IMR-90 (cell line): ENCODE results near the gene CDKN2B-AS1. TPM values are rescaled to one million over a fixed set of nuclear protein-coding genes. Genes with fewer than 3 reads are reported as not detected.

Source experiments
- ATAC-seq: fragments of 200-7000 bp; cut with Tn5 transposase; 2 replicates; pipeline ENCODE4 v1.9.1; 2020; ENCODE audit warnings: low read depth, mild to moderate bottlenecking, moderate library complexity
- BruUV-seq: library from RNA; stranded (reverse); fragments of 400-500 nt; replicated peaks from 2 replicates; lab custom pipeline; 2021; lab: Mats Ljungman, UMichigan
- CTCF ChIA-PET: fragments of 300-600 bp; formaldehyde crosslinking; extraction: SDS; loops from one replicate; lab custom pipeline; 2021; ENCODE audit warnings: antibody characterized with exemption; lab: Yijun Ruan, JAX
- POLR2A ChIA-PET: fragments of 300-600 bp; sonication (Branson Sonifier 250); formaldehyde crosslinking; loops from one replicate; lab custom pipeline; 2022; ENCODE audit warnings: antibody characterized with exemption; ENCODE audit not compliant: unreplicated experiment; lab: Charles Lee
- DNase-seq: peaks from one replicate; pipeline ENCODE4 v3.0.0; 2013
- H2AFZ ChIP-seq: replicated peaks from 2 replicates; pipeline ENCODE3; 2013; ENCODE audit warnings: low read length, mild to moderate bottlenecking; ENCODE audit not compliant: poor library complexity
- H2AK5ac ChIP-seq: 2 replicates; pipeline ENCODE4 v1.6.1; 2013; ENCODE audit warnings: low read depth, low read length, inconsistent platforms
- H2AK9ac ChIP-seq: replicated peaks from 2 replicates; pipeline ENCODE3; 2013; ENCODE audit warnings: mild to moderate bottlenecking, low read depth, low read length, moderate library complexity; ENCODE audit not compliant: poor library complexity
- H2BK120ac ChIP-seq: 2 replicates; pipeline ENCODE4 v1.6.1; 2013; ENCODE audit warnings: low read depth, low read length, inconsistent platforms
- H2BK15ac ChIP-seq: 3 replicates; pipeline ENCODE4 v1.6.1; 2013; ENCODE audit warnings: low read depth, low read length, inconsistent platforms
- H2BK20ac ChIP-seq: 2 replicates; pipeline ENCODE4 v1.6.1; 2013; ENCODE audit warnings: low read depth, mild to moderate bottlenecking, inconsistent platforms, low read length, moderate library complexity
- H2BK5ac ChIP-seq: 2 replicates; pipeline ENCODE4 v1.6.1; 2013; ENCODE audit warnings: mild to moderate bottlenecking, low read depth, low read length, inconsistent platforms; ENCODE audit not compliant: poor library complexity, severe bottlenecking
- H3K14ac ChIP-seq: replicated peaks from 2 replicates; pipeline ENCODE4 v1.6.1; 2013; ENCODE audit warnings: low read depth, low read length, inconsistent platforms
- H3K18ac ChIP-seq: 2 replicates; pipeline ENCODE4 v1.6.1; 2013; ENCODE audit warnings: low read depth, low read length, control low read depth
- H3K23ac ChIP-seq: 2 replicates; pipeline ENCODE4 v1.6.1; 2013; ENCODE audit warnings: low read depth, low read length, inconsistent platforms
- H3K27ac ChIP-seq: 2 replicates; pipeline ENCODE4 v1.5.1; 2013; ENCODE audit warnings: mild to moderate bottlenecking, control low read depth, low read length; ENCODE audit not compliant: insufficient read depth
- H3K27me3 ChIP-seq: 2 replicates; pipeline ENCODE4 v1.6.1; 2013; ENCODE audit warnings: low read length; ENCODE audit not compliant: control insufficient read depth, insufficient read depth
- H3K36me3 ChIP-seq: 2 replicates; pipeline ENCODE4 v1.6.1; 2013; ENCODE audit warnings: low read length, mixed read lengths; ENCODE audit not compliant: control insufficient read depth, insufficient read depth
- H3K4ac ChIP-seq: 2 replicates; pipeline ENCODE4 v1.6.1; 2013; ENCODE audit warnings: low read depth, low read length, inconsistent platforms
- H3K4me1 ChIP-seq: 2 replicates; pipeline ENCODE4 v1.6.1; 2013; ENCODE audit warnings: low read length, mixed read lengths; ENCODE audit not compliant: control insufficient read depth, insufficient read depth
- H3K4me2 ChIP-seq: 2 replicates; pipeline ENCODE4 v1.6.1; 2013; ENCODE audit warnings: low read depth, mild to moderate bottlenecking, control low read depth, low read length, moderate library complexity
- H3K4me3 ChIP-seq: 2 replicates; pipeline ENCODE4 v1.5.1; 2013; ENCODE audit warnings: low read depth, mild to moderate bottlenecking, control low read depth, low read length, moderate library complexity; ENCODE audit not compliant: insufficient read depth
- H3K56ac ChIP-seq: 2 replicates; pipeline ENCODE4 v1.6.1; 2013; ENCODE audit warnings: low read length, inconsistent platforms; ENCODE audit not compliant: insufficient read depth; ENCODE audit errors: extremely low read depth
- H3K79me1 ChIP-seq, 2 experiments: 2 replicates each; pipeline ENCODE4 v1.6.1; 2013; ENCODE audit warnings: low read length in 2 of 2, inconsistent platforms in 1 of 2, low read depth in 1 of 2
- H3K9ac ChIP-seq: 2 replicates; pipeline ENCODE4 v1.6.1; 2013; ENCODE audit warnings: low read depth, low read length, control low read depth
- H3K9me1 ChIP-seq: 2 replicates; pipeline ENCODE4 v1.6.1; 2013; ENCODE audit warnings: low read length, inconsistent platforms; ENCODE audit not compliant: insufficient read depth
- H3K9me3 ChIP-seq: 2 replicates; pipeline ENCODE4 v1.6.1; 2013; ENCODE audit warnings: low read length; ENCODE audit not compliant: control insufficient read depth, insufficient read depth
- H4K20me1 ChIP-seq: 2 replicates; pipeline ENCODE4 v1.6.1; 2013; ENCODE audit warnings: low read length, inconsistent platforms; ENCODE audit not compliant: insufficient read depth
- H4K5ac ChIP-seq: 2 replicates; pipeline ENCODE4 v1.6.1; 2013; ENCODE audit warnings: mild to moderate bottlenecking, low read depth, low read length, control low read depth
- H4K8ac ChIP-seq, 2 experiments: 2 replicates each; pipeline ENCODE4 v1.6.1; 2013; ENCODE audit warnings: low read depth in 2 of 2, low read length in 2 of 2, control low read depth in 1 of 2, inconsistent platforms in 1 of 2
- H4K91ac ChIP-seq: 2 replicates; pipeline ENCODE4 v1.6.1; 2013; ENCODE audit warnings: low read depth, low read length, inconsistent platforms; ENCODE audit not compliant: insufficient read depth
- CEBPB ChIP-seq: IDR thresholded peaks from 2 replicates; pipeline ENCODE4 v1.6.1; 2012; ENCODE audit warnings: low read depth, low read length, improper control_type of control experiment
- CHD1 ChIP-seq: IDR thresholded peaks from 2 replicates; pipeline ENCODE4 v1.6.1; 2012; ENCODE audit warnings: low read depth, low read length, improper control_type of control experiment
- FOS ChIP-seq: fragments of 150-350 bp; IDR thresholded peaks from 2 replicates; pipeline ENCODE4 v1.6.1; 2016; ENCODE audit warnings: low read depth, low read length
- MAFK ChIP-seq: IDR thresholded peaks from 2 replicates; pipeline ENCODE4 v1.6.1; 2012; ENCODE audit warnings: low read depth, low read length, improper control_type of control experiment
- MAZ ChIP-seq: IDR thresholded peaks from 2 replicates; pipeline ENCODE4 v1.6.1; 2012; ENCODE audit warnings: low read depth, mild to moderate bottlenecking, low read length, improper control_type of control experiment, moderate library complexity, borderline replicate concordance
- MXI1 ChIP-seq: IDR thresholded peaks from 2 replicates; pipeline ENCODE4 v1.6.1; 2012; ENCODE audit warnings: low read depth, mild to moderate bottlenecking, low read length, moderate library complexity, borderline replicate concordance
- POLR2A ChIP-seq: IDR thresholded peaks from 2 replicates; pipeline ENCODE4 v1.6.1; 2012; ENCODE audit warnings: mild to moderate bottlenecking, low read depth, low read length
- RAD21 ChIP-seq: IDR thresholded peaks from 2 replicates; pipeline ENCODE4 v1.6.1; 2012; ENCODE audit warnings: low read length, improper control_type of control experiment
- RFX5 ChIP-seq: IDR thresholded peaks from 2 replicates; pipeline ENCODE4 v1.8.0; 2012; ENCODE audit warnings: low read depth, mild to moderate bottlenecking, low read length, moderate library complexity
- WGBS, 2 experiments: methylation state at CpG; one replicate each; pipeline versions ENCODE4 v1.1.5 to v1.1.7; 2013; ENCODE audit warnings: missing lambda C conversion rate in 2 of 2; ENCODE audit not compliant: insufficient read length in 1 of 2; ENCODE audit errors: extremely low coverage in 2 of 2; 5-methylcytosine and 5-hydroxymethylcytosine counted together
- dilution Hi-C: fragments of 300-500 bp; cut with HindIII; formaldehyde crosslinking; loops from one replicate; pipeline ENCODE4 v1.14.3; 2018; ENCODE audit warnings: low sequenced_read_pairs; ENCODE audit not compliant: unreplicated experiment
- in situ Hi-C: fragments of 300-500 bp; cut with MboI; formaldehyde crosslinking; loops from 3 replicates; pipeline ENCODE4 v1.14.3; 2019; ENCODE audit warnings: low sequenced_read_pairs, inconsistent platforms, mixed read lengths
- intact Hi-C: fragments of 100-400 bp; cut with micrococcal nuclease; formaldehyde crosslinking; loops from 2 replicates; pipeline ENCODE4 v1.10.0; 2022
- polyA plus RNA-seq, 3 experiments: library from polyadenylated mRNA; depleted of rRNA; stranded (reverse); fragments of >200 nt; gene quantifications; 2 replicates each; pipeline ENCODE4 v1.2.3, GENCODE V29; 2012; ENCODE audit warnings: low replicate concordance in 1 of 3
- total RNA-seq: library from RNA; depleted of rRNA; stranded (reverse); fragments of >200 nt; gene quantifications from 2 replicates; pipeline ENCODE4 v1.2.3, GENCODE V29; 2012
- TF ChIP-seq, protein P1 (sequence below): fragments of 150-350 bp; IDR thresholded peaks from 2 replicates; pipeline ENCODE4 v1.6.1; 2016; ENCODE audit warnings: low read depth, mild to moderate bottlenecking, low read length, moderate library complexity, borderline replicate concordance

Gene CDKN2B-AS1
- total and polyA plus RNA-seq, 2 of the 4 experiments (the other 2 are of a cell fraction) = 1.0 to 1.1 TPM

DNA sequence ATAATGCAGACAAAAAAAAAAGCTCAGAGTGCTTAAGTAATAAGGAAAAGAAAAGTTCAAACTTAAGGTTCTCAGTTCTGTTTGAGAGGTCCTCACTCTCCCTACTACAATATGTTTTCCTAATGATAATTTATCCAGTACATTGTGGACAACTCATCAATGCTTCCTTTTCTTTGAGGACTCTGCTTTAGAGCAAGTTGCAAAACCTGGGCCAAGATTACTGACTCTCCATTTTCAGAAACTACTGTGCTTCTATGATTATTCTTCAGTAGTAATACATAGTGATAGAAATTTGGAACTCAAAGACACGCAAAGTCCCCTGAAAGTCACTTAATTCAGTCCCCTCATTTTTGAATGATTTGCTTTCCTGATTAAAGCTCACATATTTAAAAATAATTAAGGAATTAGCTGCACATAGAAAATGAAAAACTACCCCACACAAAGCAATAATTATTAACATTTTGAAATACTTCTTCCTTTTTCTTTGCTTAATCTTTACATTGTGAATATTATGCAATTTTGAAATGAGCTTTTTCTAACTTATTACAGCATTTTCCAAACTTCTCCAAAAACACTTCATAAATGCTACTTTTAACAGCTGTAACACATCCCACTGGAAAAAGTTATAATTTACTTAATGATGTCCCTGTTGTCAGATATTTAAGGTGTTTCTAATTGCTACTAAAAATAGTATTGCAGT lies 11.6 kb upstream of the CDKN2B-AS1 start:
- H2AFZ ChIP-seq = no peak overlapping the region
- H3K9me1 ChIP-seq = no peaks in the 10 kb centered on the region
- no peak overlapping the region for H3K4ac ChIP-seq
- ChIA-PET POLR2A (interaction anchor here (0.6 kb wide), 1 partner anchor 657 kb away, joined by 5 read pairs; no protein-coding TSS in a partner anchor), CTCF (interaction anchor here (0.9 kb wide), 1 partner anchor 137 kb away, joined by 3 read pairs; no protein-coding TSS in a partner anchor)
- H2AK5ac ChIP-seq = no peak overlapping the region
- no peak overlapping the region for H2AK9ac ChIP-seq
- H3K79me1 ChIP-seq = no peaks in the 10 kb centered on the region
- intact Hi-C loops = no loop called here
- H2BK120ac ChIP-seq = no peak overlapping the region
- H3K9ac ChIP-seq = no peak overlapping the region
- ATAC-seq = no peak
- TF ChIP-seq CHD1 = no peak
- no peak for TF ChIP-seq MAZ
- no peak for TF ChIP-seq POLR2A
- TF ChIP-seq, protein P1, sequence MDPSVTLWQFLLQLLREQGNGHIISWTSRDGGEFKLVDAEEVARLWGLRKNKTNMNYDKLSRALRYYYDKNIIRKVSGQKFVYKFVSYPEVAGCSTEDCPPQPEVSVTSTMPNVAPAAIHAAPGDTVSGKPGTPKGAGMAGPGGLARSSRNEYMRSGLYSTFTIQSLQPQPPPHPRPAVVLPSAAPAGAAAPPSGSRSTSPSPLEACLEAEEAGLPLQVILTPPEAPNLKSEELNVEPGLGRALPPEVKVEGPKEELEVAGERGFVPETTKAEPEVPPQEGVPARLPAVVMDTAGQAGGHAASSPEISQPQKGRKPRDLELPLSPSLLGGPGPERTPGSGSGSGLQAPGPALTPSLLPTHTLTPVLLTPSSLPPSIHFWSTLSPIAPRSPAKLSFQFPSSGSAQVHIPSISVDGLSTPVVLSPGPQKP = no peak
- TF ChIP-seq RFX5 = no peak
- TF ChIP-seq MXI1 = no peak
- no peak for TF ChIP-seq MAFK
- TF ChIP-seq RAD21 = no peak
- TF ChIP-seq FOS = no peak
- no peak for TF ChIP-seq CEBPB
- H2BK20ac ChIP-seq = no peak overlapping the region
- no peak overlapping the region for H4K8ac ChIP-seq
- no peak for DNase-seq
- no peaks in the 10 kb centered on the region for H3K4me1 ChIP-seq
- dilution Hi-C loops = no loop called here
- H4K20me1 ChIP-seq = no peaks in the 10 kb centered on the region
- H3K18ac ChIP-seq = no peak overlapping the region
- in situ Hi-C loops = loop anchor here (25.0 kb wide), 1 partner anchor 396 kb away; no protein-coding TSS in a partner anchor
- no peak overlapping the region for H3K4me3 ChIP-seq
- H3K27ac ChIP-seq = no peak overlapping the region
- no peaks in the 10 kb centered on the region for H3K36me3 ChIP-seq
- no peak overlapping the region for H3K14ac ChIP-seq
- no peak overlapping the region for H4K5ac ChIP-seq
- no peak overlapping the region for H3K23ac ChIP-seq
- no CpG with 5 or more reads among the region's 1 CpG for WGBS, 2 experiments
- no peak overlapping the region for H4K91ac ChIP-seq
- no peaks in the 10 kb centered on the region for H3K9me3 ChIP-seq
- no peak overlapping the region for H3K4me2 ChIP-seq
- no peak overlapping the region for H2BK5ac ChIP-seq
- H3K56ac ChIP-seq = no peak overlapping the region
- BruUV-seq = no TSS peak
- no peak overlapping the region for H2BK15ac ChIP-seq
- peaks cover 6% of the 10 kb centered on the region for H3K27me3 ChIP-seq
